ENCODE measurements around the gene ZNF729.

ZNF729 gene

GRCh38 chr19:22286151-22286810 is at the start of gene ZNF729:
Gene ZNF729 (plus strand): TSS chr19:22286441. CDS start chr19:22286526, 85 bp downstream.
- TF ChIP-seq, protein P1, sequence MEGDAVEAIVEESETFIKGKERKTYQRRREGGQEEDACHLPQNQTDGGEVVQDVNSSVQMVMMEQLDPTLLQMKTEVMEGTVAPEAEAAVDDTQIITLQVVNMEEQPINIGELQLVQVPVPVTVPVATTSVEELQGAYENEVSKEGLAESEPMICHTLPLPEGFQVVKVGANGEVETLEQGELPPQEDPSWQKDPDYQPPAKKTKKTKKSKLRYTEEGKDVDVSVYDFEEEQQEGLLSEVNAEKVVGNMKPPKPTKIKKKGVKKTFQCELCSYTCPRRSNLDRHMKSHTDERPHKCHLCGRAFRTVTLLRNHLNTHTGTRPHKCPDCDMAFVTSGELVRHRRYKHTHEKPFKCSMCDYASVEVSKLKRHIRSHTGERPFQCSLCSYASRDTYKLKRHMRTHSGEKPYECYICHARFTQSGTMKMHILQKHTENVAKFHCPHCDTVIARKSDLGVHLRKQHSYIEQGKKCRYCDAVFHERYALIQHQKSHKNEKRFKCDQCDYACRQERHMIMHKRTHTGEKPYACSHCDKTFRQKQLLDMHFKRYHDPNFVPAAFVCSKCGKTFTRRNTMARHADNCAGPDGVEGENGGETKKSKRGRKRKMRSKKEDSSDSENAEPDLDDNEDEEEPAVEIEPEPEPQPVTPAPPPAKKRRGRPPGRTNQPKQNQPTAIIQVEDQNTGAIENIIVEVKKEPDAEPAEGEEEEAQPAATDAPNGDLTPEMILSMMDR (conservative IDR thresholded peaks at IDR 0.05; ENCODE audit: low read depth, low read length): no peak
- H2AFZ ChIP-seq (ENCODE audit: low read depth): no peak within 1 kb of the TSS
- H3K79me2 ChIP-seq (ENCODE audit: insufficient read depth, low read depth): no peaks in the 10 kb centered on the region
- no peak within 1 kb of the TSS for H3K4me2 ChIP-seq
- no peak within 1 kb of the TSS for H3K27ac ChIP-seq
- no peaks in the 10 kb centered on the region for H3K36me3 ChIP-seq (ENCODE audit: insufficient read depth)
- H3K27me3 ChIP-seq (ENCODE audit: insufficient read depth, low read depth): no peaks in the 10 kb centered on the region
- H4K20me1 ChIP-seq (ENCODE audit: insufficient read depth): no peaks in the 10 kb centered on the region
- H3K9ac ChIP-seq: no peak within 1 kb of the TSS
- no peaks in the 10 kb centered on the region for H3K4me1 ChIP-seq (ENCODE audit: low read depth, poor library complexity, severe bottlenecking)
- H3K4me3 ChIP-seq (IDR thresholded peaks at IDR 0.05; ENCODE audit: insufficient read depth, low read depth, low read length): no peak within 1 kb of the TSS

DNA sequence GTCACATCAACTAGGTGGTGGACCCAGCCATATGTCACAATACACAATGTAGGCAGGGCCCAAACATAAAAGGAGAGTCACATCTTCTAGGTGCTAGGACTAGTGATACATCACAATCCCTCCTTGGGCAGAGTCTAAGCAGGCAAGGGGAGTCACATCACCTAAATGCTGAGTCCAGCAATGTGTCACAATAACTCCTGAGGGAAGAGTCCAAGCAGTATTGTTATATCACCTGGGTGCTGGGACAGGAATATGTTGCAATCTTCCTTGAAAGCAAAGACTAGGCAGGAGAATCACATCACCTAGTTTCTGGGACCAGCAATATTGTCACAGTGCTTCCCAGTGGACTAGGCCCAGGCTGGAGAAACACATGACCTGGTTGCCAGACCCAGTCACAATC is 29.4 kb upstream of the ZNF729 start:
- Histone ChIP-seq H3K79me2 (ENCODE audit: insufficient read depth, low read depth) (no peaks in the 10 kb centered on the region), H3K36me3 (ENCODE audit: insufficient read depth) (no peaks in the 10 kb centered on the region), H2AFZ (ENCODE audit: low read depth) (no peak overlapping the region), H3K4me1 (ENCODE audit: low read depth, poor library complexity, severe bottlenecking) (no peaks in the 10 kb centered on the region), H4K20me1 (ENCODE audit: insufficient read depth) (no peaks in the 10 kb centered on the region), H3K4me3 (IDR thresholded peaks at IDR 0.05; ENCODE audit: insufficient read depth, low read depth, low read length) (no peak overlapping the region), H3K27me3 (ENCODE audit: insufficient read depth, low read depth) (no peaks in the 10 kb centered on the region), H3K9ac (no peak overlapping the region), H3K27ac (no peak overlapping the region), H3K4me2 (no peak overlapping the region)
- TF ChIP-seq, protein P1 (conservative IDR thresholded peaks at IDR 0.05; ENCODE audit: low read depth, low read length): no peak

GRCh38 chr19:22257381-22257780 is 28.9 kb upstream of the ZNF729 start:
- Histone ChIP-seq H3K9ac (no peak overlapping the region), H3K4me2 (no peak overlapping the region), H3K36me3 (ENCODE audit: insufficient read depth) (no peaks in the 10 kb centered on the region), H3K27ac (no peak overlapping the region), H3K4me3 (IDR thresholded peaks at IDR 0.05; ENCODE audit: insufficient read depth, low read depth, low read length) (no peak overlapping the region), H3K79me2 (ENCODE audit: insufficient read depth, low read depth) (no peaks in the 10 kb centered on the region), H3K27me3 (ENCODE audit: insufficient read depth, low read depth) (no peaks in the 10 kb centered on the region), H2AFZ (ENCODE audit: low read depth) (no peak overlapping the region), H3K4me1 (ENCODE audit: low read depth, poor library complexity, severe bottlenecking) (no peaks in the 10 kb centered on the region), H4K20me1 (ENCODE audit: insufficient read depth) (no peaks in the 10 kb centered on the region)
- TF ChIP-seq, protein P1 (conservative IDR thresholded peaks at IDR 0.05; ENCODE audit: low read depth, low read length): no peak

GRCh38 chr19:22257916-22258315 is 28.3 kb upstream of the ZNF729 start:
- Histone ChIP-seq H3K79me2 (ENCODE audit: insufficient read depth, low read depth) (no peaks in the 10 kb centered on the region), H3K4me2 (no peak overlapping the region), H3K27me3 (ENCODE audit: insufficient read depth, low read depth) (no peaks in the 10 kb centered on the region), H3K4me3 (IDR thresholded peaks at IDR 0.05; ENCODE audit: insufficient read depth, low read depth, low read length) (no peak overlapping the region), H3K36me3 (ENCODE audit: insufficient read depth) (no peaks in the 10 kb centered on the region), H2AFZ (ENCODE audit: low read depth) (no peak overlapping the region), H3K4me1 (ENCODE audit: low read depth, poor library complexity, severe bottlenecking) (no peaks in the 10 kb centered on the region), H3K27ac (no peak overlapping the region), H4K20me1 (ENCODE audit: insufficient read depth) (no peaks in the 10 kb centered on the region), H3K9ac (no peak overlapping the region)
- TF ChIP-seq, protein P1 (conservative IDR thresholded peaks at IDR 0.05; ENCODE audit: low read depth, low read length): no peak
